ENCODE data around the gene NCKAP5L.

The NCKAP5L gene

DNA sequence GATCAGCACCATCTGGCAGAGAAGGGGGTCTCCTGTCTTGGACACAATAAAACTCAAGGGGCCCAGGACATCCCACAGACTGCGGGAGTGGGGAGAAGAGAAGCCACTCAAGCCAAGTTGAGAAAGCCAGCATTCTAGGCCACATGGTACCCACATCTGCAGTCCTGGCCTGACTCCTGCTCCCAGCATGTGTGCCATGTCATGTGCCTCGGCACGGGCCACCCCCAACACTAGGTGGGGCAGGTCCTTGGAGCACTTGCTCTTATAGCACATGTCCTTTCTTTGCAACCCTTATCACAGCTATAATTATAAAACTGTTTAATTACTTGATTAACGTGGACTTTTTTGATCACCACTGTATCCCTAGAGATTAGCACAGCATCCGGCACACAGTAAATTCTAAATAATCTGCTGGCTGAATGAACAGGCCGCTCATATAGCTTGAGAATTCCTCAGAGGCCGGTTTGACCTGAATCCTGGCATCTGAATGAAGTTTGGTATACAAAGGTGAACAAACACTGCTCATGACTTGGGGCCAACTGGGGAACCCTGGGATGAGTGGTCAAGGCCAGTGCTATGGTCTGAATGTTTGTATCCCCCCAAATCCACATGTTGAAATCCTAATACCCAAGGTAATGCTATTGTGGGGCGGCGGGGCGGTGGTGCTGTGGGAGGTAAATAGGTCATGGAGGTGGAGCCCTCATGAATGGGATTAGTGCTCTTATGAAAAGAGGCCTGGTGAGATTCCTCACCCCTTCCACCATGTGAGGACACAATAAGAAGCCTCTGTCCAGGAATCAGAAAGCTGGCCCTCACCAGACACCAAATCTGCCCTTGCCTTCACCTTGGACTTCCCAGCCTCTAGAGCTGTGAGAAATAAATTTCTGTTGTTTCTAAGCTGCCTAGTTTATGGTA is 6.6 kb downstream of the NCKAP5L start:
- no peak for DNase-seq

- no peak for DNase-seq
Observed at GRCh38 chr12:49819786-49820185, 8.4 kb downstream of the NCKAP5L start.

DNA sequence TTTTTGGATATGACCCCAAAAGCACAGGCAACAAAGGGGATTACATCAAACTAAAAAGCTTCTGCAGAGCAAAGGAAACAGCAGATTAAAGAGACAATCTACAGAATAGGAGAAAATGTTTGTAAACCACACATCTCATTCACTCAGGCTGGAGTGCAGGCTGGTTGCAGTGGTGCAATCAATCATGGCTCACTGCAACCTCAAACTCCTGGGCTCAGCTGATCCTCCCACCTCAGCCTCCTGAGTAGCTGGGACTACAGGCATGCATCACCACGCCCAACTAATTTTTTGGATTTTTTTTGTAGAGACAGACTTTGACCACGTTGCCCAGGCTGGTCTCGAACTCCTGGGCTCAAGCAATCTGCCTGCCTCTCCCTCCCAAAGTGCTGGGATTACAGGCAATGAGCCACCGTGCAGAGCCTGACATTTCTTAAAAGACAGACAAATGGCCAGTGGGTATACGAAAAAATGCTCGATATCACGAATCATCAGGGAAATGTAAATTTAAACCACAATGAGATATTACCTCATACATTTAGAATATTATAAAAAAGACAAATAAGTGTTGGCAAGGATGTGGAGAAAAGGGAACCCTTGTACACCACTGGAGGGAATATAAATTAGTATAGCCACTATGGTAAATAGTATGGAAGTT is 9.8 kb downstream of the NCKAP5L start:
- DNase-seq: no peak

DNA sequence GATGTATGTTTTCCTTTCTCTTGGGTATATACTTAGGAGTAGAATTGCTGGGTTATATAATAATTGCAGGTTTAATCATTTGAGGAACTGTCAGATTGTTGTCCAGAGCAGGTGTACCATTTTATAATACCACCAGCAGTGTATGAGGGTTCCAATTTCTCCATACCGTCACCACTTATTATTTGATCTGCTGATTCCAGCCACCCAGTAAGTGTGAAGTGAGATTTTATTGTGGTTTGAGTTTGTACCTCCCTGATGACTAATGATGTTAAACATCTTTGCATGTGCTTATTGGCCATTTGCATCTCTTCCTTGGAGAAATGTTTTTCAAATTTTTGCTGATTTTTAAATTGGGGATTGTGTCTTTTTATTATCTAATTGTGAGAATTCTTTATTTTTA is 15.1 kb downstream of the NCKAP5L start:
- DNase-seq: no peak

DNA sequence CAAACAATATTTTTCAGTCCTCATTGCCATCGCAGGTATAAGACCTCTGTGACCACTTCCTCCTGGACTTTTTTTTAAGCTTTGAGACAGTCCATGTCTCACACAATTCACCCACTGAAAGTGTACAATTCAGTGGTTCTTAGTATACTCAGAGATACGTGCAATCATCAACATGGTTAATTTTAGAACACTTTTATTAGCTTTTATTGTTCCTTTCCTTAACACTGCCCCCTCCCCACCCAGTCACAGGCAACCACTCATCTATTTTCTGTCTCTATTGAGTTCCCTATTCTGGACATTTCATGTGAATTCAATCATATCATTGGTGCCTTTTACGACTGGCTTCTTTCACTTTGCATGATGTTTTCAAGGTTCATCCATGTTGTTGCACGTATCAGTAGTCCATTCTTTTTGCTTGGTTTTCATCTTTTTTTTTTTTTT is 16.2 kb downstream of the NCKAP5L start:
- no peak for DNase-seq

DNA sequence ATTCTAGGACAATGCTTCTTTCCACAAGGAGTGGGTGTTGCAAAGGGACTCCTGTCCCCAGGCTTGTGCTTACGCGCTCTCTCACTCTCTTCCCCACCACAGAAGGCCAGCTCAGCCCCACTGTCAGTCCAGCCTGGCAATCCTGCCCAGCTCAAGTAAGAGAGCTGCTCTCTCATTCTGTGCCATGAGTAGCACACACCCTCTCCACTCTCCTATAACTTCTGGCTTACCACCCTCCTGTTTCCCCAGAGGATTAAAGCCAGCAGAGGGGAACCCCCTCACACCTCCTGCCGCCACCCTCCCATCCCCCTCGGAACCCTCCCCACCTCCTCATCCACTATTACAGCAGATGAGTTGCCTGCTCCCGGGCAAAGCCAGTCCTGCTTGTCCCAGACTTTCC is 17.1 kb downstream of the NCKAP5L start:
- no peak for DNase-seq

GRCh38 chr12:49809906-49810389 is 18.3 kb downstream of the NCKAP5L start:
- peak; percentile 70 for DNase-seq

- DNase-seq: peak; percentile 86
Observed at GRCh38 chr12:49809381-49809905, 18.8 kb downstream of the NCKAP5L start.

GRCh38 chr12:49808686-49809380 is 19.4 kb downstream of the NCKAP5L start:
- DNase-seq: no peak

DNA sequence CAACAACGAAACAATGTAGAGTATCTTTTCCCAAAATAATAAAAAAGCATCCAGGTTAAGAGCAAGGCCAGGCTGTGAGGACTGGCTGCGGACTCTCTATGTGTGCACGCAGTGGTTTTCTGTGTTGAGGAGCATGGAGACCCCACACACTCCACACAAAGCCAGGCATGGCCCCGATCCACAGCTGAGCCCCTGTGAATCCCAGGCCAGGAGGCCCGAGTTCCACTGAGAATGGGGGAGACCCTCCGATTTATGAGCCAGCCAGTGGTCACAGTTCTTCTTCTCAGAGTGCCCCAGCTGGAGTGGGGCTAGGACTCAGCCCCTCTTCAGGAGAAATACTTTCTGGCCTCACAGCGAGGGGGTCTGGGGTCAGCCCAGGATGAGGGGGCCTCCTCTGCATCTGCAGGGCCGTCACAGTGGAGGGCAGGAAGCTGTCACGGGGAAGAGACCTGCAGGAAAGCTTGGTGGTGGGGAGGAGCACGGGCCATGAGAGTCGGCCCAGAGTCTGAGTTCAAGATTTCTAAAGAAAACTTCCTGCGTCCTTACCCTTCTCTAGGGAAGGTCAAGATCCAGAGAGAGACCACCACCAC is 20.1 kb downstream of the NCKAP5L start:
- no peak for DNase-seq

DNA sequence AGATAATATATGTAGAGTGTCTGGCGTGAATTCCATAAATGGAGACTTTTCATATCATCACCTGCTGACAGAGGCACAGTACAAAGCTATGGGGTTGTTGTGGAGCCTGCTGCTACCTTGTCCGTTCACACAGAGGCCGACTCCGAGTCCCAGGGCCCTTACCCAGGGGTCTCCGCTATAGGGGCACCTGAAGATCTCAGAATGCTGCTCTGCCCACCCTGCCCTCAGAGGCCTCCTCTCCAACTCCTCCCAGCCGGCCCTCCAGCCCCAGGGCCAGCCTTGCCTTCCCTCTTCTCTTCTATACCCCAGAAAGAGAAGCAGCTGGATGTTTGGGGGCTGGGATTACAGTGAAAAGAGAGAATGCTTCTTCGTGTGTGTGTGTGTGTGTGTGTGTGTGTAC is 21.3 kb downstream of the NCKAP5L start:
- DNase-seq: no peak

- no peak for DNase-seq
Observed at GRCh38 chr12:49806321-49806813, 21.8 kb downstream of the NCKAP5L start.

GRCh38 chr12:49805409-49805808 is 22.8 kb downstream of the NCKAP5L start:
- no peak for DNase-seq

GRCh38 chr12:49804821-49805220 is 23.4 kb downstream of the NCKAP5L start:
- no peak for DNase-seq

DNA sequence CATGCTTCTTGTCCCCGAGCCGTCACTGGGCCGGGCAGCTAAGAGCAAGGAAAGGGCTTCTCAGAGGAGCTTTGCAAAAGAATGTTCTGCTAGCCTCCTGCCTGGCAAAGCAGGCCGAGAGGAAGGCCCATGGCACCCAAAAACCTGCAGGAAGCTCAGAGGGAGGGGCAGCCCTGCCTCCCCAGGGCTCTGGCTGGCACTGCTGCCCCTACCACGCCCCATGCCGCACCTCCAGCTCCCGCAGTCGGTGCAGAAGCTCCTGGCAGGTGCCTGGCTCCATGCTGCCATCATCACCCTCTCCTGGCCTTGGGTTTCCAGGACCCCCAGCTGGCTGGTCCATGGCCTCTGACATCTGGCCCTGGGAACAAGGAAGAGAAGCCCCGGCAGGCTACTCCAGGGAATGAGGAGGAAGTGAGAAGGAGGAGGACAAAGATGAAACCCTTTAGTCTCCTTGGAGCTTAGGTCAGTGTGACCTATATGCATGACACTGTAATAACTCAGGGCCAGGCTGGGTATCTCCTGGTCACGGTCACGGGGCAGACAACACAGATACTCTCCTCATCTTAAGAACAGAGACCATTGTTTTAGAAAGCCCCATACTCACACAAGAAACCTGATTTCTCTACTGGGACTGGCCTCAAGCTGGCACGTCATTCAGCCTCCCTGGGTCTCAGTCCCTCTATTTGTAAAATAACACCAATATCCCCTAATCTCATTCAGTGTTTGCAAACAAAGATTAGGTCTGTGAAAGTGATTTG is 24.3 kb downstream of the NCKAP5L start:
- DNase-seq: no peak

- no peak for DNase-seq
Observed at GRCh38 chr12:49801141-49802063, 26.8 kb downstream of the NCKAP5L start.

GRCh38 chr12:49800421-49801140 is 27.6 kb downstream of the NCKAP5L start:
- no peak for DNase-seq

DNA sequence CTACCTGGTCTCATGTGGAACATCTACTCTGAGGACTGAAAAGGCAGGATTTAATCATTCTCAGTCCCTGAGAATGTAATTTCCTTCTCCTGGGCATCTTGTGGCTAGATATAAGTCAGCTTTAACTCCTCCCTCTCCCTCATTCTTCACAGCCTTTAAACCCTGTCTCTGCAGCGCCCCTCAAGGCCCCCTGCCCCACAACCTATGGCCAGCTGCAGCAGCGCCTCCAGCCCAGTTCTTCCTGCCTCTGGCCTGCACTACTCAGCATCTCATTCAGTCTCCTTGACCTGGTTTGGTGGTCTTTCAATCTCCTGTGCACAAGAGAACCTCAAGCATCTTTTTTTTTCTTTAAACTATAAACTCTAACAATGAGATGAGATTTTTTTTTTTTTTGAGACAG is 29.3 kb downstream of the NCKAP5L start:
- DNase-seq: no peak

DNA sequence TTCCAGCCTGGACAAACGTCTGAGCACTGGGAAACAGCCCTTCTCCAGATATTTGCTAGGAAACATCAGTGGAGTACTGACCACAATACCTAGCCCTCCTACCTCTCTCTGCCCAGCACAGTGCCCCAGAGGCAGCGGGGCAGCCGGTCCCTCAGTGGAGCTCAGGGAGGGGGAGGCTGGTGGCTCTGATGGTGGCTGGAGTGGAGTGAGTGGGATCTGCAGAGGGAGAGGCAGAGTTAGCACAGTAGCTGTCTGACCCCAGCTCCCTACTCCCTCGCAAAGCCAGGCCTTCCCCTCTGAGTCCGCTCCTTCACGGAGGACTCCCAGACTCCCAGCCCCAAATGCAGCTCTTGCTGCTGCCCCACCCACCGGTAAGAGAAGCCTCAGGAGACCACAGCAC is 30.0 kb downstream of the NCKAP5L start:
- no peak for DNase-seq

DNA sequence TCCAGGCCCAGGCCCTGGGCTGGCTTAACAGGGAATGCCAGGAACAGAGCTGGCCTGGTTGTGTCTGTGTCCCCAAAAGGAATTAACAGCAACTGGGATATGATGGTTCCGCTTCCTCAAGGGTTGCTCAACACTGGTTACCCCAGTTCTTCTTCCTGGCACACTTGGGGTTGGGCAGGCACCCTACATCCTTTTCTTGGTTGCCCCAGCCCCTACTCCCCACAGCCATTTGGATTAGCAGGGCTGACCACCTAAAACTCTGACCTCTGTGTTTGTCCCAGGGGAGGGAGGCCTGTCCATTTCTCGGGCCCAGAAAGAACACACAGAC is 30.8 kb downstream of the NCKAP5L start:
- DNase-seq: no peak

All from left hindlimb (tissue), 1 donor.